HL-60 (cell line): ENCODE data around the gene SSC5D.
A peak's percentile ranks its signal among the peaks of the same experiment; 100 is the strongest.

ENCODE experiments used
- DNase-seq, 2 experiments: peaks; one replicate each; pipeline ENCODE4 v3.0.0-alpha.2; 2010 to 2020; ENCODE audit warnings: low read depth in 1 of 2, low spot score in 1 of 2
- H3K27ac ChIP-seq: fragments of 250-450 bp; sonication (Bioruptor Pico); replicated peaks from 2 replicates; pipeline ENCODE4 v1.5.1; 2020; ENCODE audit warnings: mild to moderate bottlenecking, moderate library complexity
- H3K27me3 ChIP-seq: fragments of 250-450 bp; sonication (Bioruptor Pico); 2 replicates; pipeline ENCODE4 v1.5.1; 2021; ENCODE audit warnings: mild to moderate bottlenecking, moderate library complexity; ENCODE audit not compliant: insufficient read depth, poor library complexity, severe bottlenecking
- H3K4me3 ChIP-seq: replicated peaks from 2 replicates; pipeline ENCODE4 v1.5.1; 2011; ENCODE audit warnings: mild to moderate bottlenecking, control low read depth, low read length; ENCODE audit not compliant: insufficient read depth
- CTCF ChIP-seq: IDR thresholded peaks from one replicate; pipeline ENCODE4 v1.5.1; 2011; ENCODE audit warnings: low read length, control low read depth, inconsistent platforms; ENCODE audit not compliant: insufficient read depth
- GABPA ChIP-seq: IDR thresholded peaks from 2 replicates; pipeline ENCODE4 v1.6.1; 2012; ENCODE audit warnings: low read depth
- POLR2AphosphoS5 ChIP-seq: IDR thresholded peaks from 2 replicates; pipeline ENCODE4 v1.6.1; 2012; ENCODE audit warnings: low read depth
- REST ChIP-seq: IDR thresholded peaks from 2 replicates; pipeline ENCODE4 v1.6.1; 2012; ENCODE audit warnings: low read depth; ENCODE audit not compliant: insufficient replicate concordance
- SPI1 ChIP-seq: IDR thresholded peaks from 2 replicates; pipeline ENCODE4 v1.6.1; 2012; ENCODE audit warnings: low read depth, mild to moderate bottlenecking, borderline replicate concordance

SSC5D gene

GRCh38 chr19:55473225-55474012 is 14.8 kb upstream of the SSC5D start:
- no peak overlapping the region for H3K4me3 ChIP-seq
- no peaks in the 10 kb centered on the region for H3K27me3 ChIP-seq
- no peak overlapping the region for H3K27ac ChIP-seq
- no peak for TF ChIP-seq SPI1
- TF ChIP-seq GABPA: no peak
- no peak for TF ChIP-seq POLR2AphosphoS5
- no peak for TF ChIP-seq CTCF
- TF ChIP-seq REST: no peak
- DNase-seq: no peak

GRCh38 chr19:55474269-55475265 is 13.7 kb upstream of the SSC5D start:
- TF ChIP-seq SPI1 (no peak), REST (no peak)
- Histone ChIP-seq H3K4me3 (no peak overlapping the region), H3K27ac (no peak overlapping the region), H3K27me3 (no peaks in the 10 kb centered on the region)
- DNase-seq: no peak

- DNase-seq: peak; percentile 95 to 98
- TF ChIP-seq REST: no peak
- TF ChIP-seq GABPA: no peak
- TF ChIP-seq CTCF: no peak
- TF ChIP-seq SPI1: no peak
- peak; percentile 58 for TF ChIP-seq POLR2AphosphoS5
- peak within 1 kb of the TSS; percentile 44 for H3K4me3 ChIP-seq
- H3K27ac ChIP-seq: peak within 1 kb of the TSS; percentile 86
- H3K27me3 ChIP-seq: no peaks in the 10 kb centered on the region
These were observed 12.0 kb upstream of the SSC5D start, which contains the start of gene ZNF628 for GRCh38 chr19:55476100-55476775. Gene ZNF628 (plus strand): TSS chr19:55476617. CDS start chr19:55479911, 3,294 bp downstream.
